ENCODE measurements around the gene GCM1.

The GCM1 gene

GRCh38 chr6:53136000-53136609 lies 12.5 kb downstream of the GCM1 start:
- H3K27ac ChIP-seq: no peak overlapping the region
- no peak for DNase-seq
- no peaks in the 10 kb centered on the region for H3K36me3 ChIP-seq
- no peak for TF ChIP-seq CTCF (IDR thresholded peaks at IDR 0.05)
- intact Hi-C loops (cut with DNase I; ENCODE audit: low total_unique reads): no loop called here
- no peaks in the 10 kb centered on the region for H3K9me3 ChIP-seq
- no peaks in the 10 kb centered on the region for H3K4me1 ChIP-seq
- H3K4me3 ChIP-seq: no peak overlapping the region
- peaks cover 0 to 7% of the 10 kb centered on the region in 2 donors for H3K27me3 ChIP-seq

GRCh38 chr6:53134601-53135235 lies 13.9 kb downstream of the GCM1 start:
- Histone ChIP-seq H3K4me3 (no peak overlapping the region), H3K27ac (no peak overlapping the region), H3K27me3 (peaks cover 0 to 7% of the 10 kb centered on the region in 2 donors), H3K4me1 (no peaks in the 10 kb centered on the region), H3K9me3 (no peaks in the 10 kb centered on the region), H3K36me3 (no peaks in the 10 kb centered on the region)
- no peak for TF ChIP-seq CTCF (IDR thresholded peaks at IDR 0.05)
- DNase-seq: no peak
- intact Hi-C loops (cut with DNase I; ENCODE audit: low total_unique reads): no loop called here

GRCh38 chr6:53133961-53134360 lies 14.7 kb downstream of the GCM1 start:
- intact Hi-C loops (cut with DNase I; ENCODE audit: low total_unique reads): no loop called here
- no peak for DNase-seq
- Histone ChIP-seq H3K9me3 (no peaks in the 10 kb centered on the region), H3K36me3 (no peaks in the 10 kb centered on the region), H3K27me3 (peaks cover 0 to 7% of the 10 kb centered on the region in 2 donors), H3K4me1 (no peaks in the 10 kb centered on the region), H3K27ac (no peak overlapping the region), H3K4me3 (no peak overlapping the region)
- TF ChIP-seq CTCF (IDR thresholded peaks at IDR 0.05): no peak

- DNase-seq: no peak
- intact Hi-C loops (cut with DNase I; ENCODE audit: low total_unique reads): no loop called here
- Histone ChIP-seq H3K27me3 (peaks cover 0 to 11% of the 10 kb centered on the region in 2 donors), H3K4me3 (no peak overlapping the region), H3K4me1 (no peaks in the 10 kb centered on the region), H3K27ac (no peak overlapping the region), H3K36me3 (no peaks in the 10 kb centered on the region), H3K9me3 (no peaks in the 10 kb centered on the region)
- no peak for TF ChIP-seq CTCF (IDR thresholded peaks at IDR 0.05)
Measured at GRCh38 chr6:53130569-53131290, 17.9 kb downstream of the GCM1 start.

GRCh38 chr6:53128842-53129241 lies 19.8 kb downstream of the GCM1 start:
- no peak overlapping the region for H3K27ac ChIP-seq
- no peaks in the 10 kb centered on the region for H3K9me3 ChIP-seq
- H3K4me3 ChIP-seq: no peak overlapping the region
- no peaks in the 10 kb centered on the region for H3K4me1 ChIP-seq
- intact Hi-C loops (cut with DNase I; ENCODE audit: low total_unique reads): no loop called here
- peaks cover 0 to 11% of the 10 kb centered on the region in 2 donors for H3K27me3 ChIP-seq
- H3K36me3 ChIP-seq: no peaks in the 10 kb centered on the region
- no peak for DNase-seq
- TF ChIP-seq CTCF (IDR thresholded peaks at IDR 0.05): no peak
